Epidermal melanocyte (primary cell): ENCODE measurements around the gene MPEG1.

Experiments
- DNase-seq: peaks from one replicate; pipeline ENCODE4 v3.0.0; 2011; ENCODE audit warnings: low spot score; ENCODE audit not compliant: insufficient read length

Gene MPEG1

GRCh38 chr11:59212744-59213631 lies at the start of gene MPEG1:
Gene MPEG1 (minus strand): TSS chr11:59212927. CDS start chr11:59212865, 62 bp downstream.
- DNase-seq, result no peak

GRCh38 chr11:59262177-59262818 lies 49.6 kb upstream of the MPEG1 start:
- DNase-seq, result no peak

GRCh38 chr11:59261150-59261549 lies 48.4 kb upstream of the MPEG1 start:
- no peak for DNase-seq

GRCh38 chr11:59259867-59260475 lies 47.2 kb upstream of the MPEG1 start:
- DNase-seq, result no peak

- DNase-seq, result no peak
Observed at GRCh38 chr11:59259047-59259446, 46.3 kb upstream of the MPEG1 start.

GRCh38 chr11:59255281-59255680 lies 42.6 kb upstream of the MPEG1 start:
- no peak for DNase-seq

GRCh38 chr11:59254286-59254685 lies 41.6 kb upstream of the MPEG1 start:
- DNase-seq, result no peak

GRCh38 chr11:59253001-59253400 lies 40.3 kb upstream of the MPEG1 start:
- no peak for DNase-seq

GRCh38 chr11:59249535-59249934 lies 36.8 kb upstream of the MPEG1 start:
- DNase-seq, result no peak

- no peak for DNase-seq
Observed at GRCh38 chr11:59247531-59248227, 35.0 kb upstream of the MPEG1 start.

GRCh38 chr11:59243633-59244032 lies 30.9 kb upstream of the MPEG1 start:
- DNase-seq, result no peak

- no peak for DNase-seq
Observed at GRCh38 chr11:59240322-59240721, 27.6 kb upstream of the MPEG1 start.

GRCh38 chr11:59226396-59226795 lies 13.7 kb upstream of the MPEG1 start:
- no peak for DNase-seq

GRCh38 chr11:59225017-59225416 lies 12.3 kb upstream of the MPEG1 start:
- no peak for DNase-seq

GRCh38 chr11:59224351-59224928 lies 11.7 kb upstream of the MPEG1 start:
- DNase-seq, result no peak

GRCh38 chr11:59223611-59224010 lies 10.9 kb upstream of the MPEG1 start:
- DNase-seq, result no peak

- DNase-seq, result no peak
Observed at GRCh38 chr11:59223177-59223576, 10.4 kb upstream of the MPEG1 start.

- DNase-seq, result no peak
Observed at GRCh38 chr11:59222464-59223060, 9.8 kb upstream of the MPEG1 start.

GRCh38 chr11:59221441-59221840 lies 8.7 kb upstream of the MPEG1 start:
- no peak for DNase-seq

GRCh38 chr11:59219836-59220235 lies 7.1 kb upstream of the MPEG1 start:
- no peak for DNase-seq

GRCh38 chr11:59218893-59219292 lies 6.2 kb upstream of the MPEG1 start:
- no peak for DNase-seq
